Activated CD4-positive, alpha-beta T cell treated with anti-CD3 and anti-CD28 coated beads, Interleukin-2, amount 50 U/mL, for 24 hours (primary cell): ENCODE data around the gene SPATC1L.
"Not testable (repeated sequence)": the region's sequence is repeated elsewhere in the genome, so short reads cannot be mapped to it uniquely, and the experiment has no call there.

Source experiments
- DNase-seq, 2 donors: peaks; one replicate each; pipeline ENCODE4 v3.0.0-alpha.2; 2020; ENCODE audit warnings: low read depth in 1 of 2, low spot score in 1 of 2

The SPATC1L gene

GRCh38 chr21:46184625-46185555 is 631 bp upstream of the SPATC1L start:
- peak; percentile 32 to 62 for DNase-seq

GRCh38 chr21:46183337-46183909 is 836 bp downstream of the SPATC1L start:
- DNase-seq, result not testable (repeated sequence)

DNA sequence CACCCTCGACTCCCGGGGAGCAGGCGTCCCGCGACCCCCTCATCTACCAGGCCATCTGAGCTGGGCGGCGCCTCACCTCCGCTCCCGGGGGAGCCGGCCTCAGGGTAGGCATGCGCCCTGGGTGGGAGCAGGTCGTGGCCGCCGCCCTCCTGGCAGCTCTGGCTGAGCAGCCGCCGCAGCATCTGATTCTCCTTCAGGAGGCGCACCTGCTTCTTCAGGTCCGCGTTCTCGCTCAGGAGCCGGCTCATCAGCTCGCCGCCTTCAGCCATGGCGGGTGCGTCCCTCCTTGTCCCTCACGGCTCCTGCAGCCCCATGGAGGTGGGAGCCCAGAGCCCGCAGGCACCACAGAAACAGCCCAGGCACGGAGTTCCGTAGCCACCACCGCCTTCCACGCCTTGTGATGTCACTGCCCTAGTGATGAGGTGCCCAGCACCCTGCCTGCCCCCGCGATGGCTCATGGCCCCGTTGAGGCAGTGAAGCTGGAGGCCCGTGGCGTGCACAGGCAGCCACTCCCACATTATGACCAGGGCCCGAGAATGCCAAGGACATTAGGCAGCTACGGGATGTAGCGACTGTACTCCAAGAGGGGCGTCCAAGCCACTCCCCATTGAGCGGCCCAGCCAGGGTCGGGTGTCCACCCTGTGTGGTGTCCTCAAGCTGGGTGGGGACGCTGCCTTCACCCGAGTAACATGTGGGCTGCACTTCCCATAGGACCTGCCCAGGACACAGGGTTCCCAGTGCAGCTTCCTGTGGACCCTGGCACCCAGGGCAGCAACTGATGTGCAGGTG is 1.5 kb downstream of the SPATC1L start:
- no peak for DNase-seq

DNA sequence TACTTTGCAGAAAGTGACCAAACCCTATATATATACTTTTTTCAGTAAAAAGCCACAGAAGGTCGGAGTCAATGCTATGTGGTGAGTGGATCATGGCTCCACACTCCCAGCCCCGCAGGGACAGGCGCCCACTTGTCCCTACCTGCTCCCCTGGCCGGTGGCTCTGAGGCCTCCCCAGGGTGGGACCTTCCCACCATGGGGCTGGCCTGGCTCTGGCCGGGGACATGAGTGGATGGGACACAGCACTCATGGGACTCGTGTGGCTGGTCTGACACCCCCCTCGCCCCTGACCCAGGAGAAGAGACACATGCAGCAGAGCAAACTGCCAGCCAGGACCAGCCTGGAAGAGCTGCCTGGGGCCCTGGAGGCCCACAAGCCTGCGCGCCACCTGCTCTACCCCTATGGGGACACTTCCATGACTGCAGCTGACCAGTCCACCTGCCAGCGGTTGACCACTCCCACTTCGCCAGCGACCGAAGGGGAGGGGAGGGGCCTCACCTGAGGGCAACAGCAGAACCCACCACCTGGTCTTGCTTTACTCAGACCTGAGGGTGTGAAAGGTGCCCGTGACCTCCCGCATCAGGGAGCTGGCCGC is 2.2 kb downstream of the SPATC1L start:
- DNase-seq, result no peak

DNA sequence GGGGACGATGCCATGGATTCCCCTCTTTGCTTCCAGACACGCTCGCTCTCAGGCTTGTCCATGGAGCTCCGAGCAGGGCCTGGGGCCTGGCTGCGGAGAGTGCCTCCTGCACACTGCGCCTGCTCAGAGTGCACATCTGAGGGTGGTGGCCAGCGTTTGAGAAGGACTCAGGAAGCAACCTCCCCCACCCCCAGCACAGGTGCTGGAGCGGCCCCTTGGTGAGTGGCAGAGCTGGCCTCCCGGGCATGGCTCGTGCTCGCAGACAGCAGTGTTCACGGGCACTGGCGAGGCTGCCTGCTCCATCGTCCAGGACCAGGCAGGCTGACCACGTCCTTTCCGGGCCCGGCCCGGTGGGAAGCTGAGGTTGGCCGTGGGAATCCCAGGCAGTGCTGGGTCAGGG is 2.8 kb downstream of the SPATC1L start:
- DNase-seq, result no peak

DNA sequence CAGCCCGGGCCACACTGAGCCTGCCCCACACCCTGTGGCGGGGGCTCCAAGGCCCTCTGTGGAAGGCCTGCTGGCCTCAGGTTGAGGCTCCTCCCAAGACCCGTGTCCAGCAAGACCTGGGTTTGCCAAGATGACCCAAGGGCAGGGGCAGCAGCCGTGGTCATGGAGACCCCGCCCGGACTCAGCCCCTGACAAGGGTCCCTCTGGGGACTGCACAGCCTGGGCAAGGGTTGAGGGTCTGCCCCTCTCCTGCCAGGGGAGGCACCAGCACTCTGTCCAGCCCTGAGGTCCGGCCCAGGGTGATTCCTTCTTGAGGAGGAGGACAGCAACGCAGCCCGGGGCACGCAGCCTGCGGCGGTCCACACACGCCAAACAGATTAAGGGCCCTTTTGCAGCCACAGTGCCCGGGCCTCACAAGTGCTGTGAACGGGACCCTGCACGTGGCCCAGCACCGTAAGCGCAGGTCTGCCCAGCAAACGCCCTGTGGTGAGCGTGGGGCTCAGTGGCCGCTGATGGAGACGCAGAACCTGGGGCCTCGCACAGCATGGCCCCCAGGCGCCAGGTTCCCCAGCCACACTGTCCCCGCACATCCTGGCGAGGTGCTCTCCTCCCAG is 3.4 kb downstream of the SPATC1L start:
- no peak for DNase-seq

GRCh38 chr21:46180079-46180722 is 4.1 kb downstream of the SPATC1L start:
- no peak for DNase-seq

GRCh38 chr21:46179708-46180078 is 4.6 kb downstream of the SPATC1L start:
- no peak for DNase-seq

GRCh38 chr21:46178961-46179360 is 5.3 kb downstream of the SPATC1L start:
- DNase-seq, result no peak

DNA sequence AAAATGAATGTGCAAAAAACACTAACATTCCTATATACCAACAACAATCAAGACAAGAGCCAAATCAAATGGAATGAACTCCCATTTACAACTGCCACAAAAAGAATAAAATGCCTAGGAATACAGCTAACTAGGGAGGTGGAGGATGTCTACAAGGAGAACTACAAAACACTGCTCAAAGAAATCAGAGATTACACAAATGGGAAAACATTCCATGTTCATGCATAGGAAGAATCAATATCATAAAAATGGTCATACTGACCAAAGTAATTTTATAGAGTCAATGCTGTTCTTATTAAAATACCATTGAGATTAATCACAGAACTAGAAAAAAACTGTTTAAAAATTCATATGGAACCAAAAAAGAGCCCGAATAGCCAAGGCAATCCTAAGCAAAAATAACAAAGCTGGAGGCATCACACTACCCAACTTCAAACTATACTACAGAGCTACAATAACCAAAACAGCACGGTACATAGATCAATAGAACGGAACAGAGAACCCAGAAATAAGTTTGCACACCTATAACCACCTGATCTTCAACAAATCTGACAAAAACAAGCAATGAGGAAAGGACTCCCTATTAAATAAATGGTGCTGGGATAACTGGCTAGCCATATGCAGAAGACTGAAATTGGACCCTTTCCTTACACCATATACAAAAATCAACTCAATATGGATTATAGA is 7.7 kb downstream of the SPATC1L start:
- not testable (repeated sequence) for DNase-seq

DNA sequence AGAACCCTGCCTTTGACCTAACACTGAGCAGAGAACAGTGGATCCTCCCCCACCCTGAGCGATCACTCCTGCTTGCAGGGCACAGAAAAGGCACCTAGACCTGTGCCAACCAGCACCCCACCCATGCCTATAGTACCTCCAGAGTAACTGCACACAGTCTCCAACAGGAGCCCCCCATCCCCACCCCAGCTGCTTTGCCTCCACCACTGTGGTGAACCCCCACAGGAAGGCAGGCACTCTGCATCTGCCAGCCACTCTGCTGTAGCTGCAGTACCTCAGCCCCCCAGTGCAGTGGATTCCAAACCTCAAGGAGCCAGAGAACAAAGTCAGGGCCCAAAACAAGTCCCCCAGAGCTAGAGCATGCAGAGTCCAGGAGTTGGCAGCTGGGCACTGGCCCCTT is 10.7 kb downstream of the SPATC1L start:
- no peak for DNase-seq

GRCh38 chr21:46172863-46173528 is 11.3 kb downstream of the SPATC1L start:
- DNase-seq, result no peak

DNA sequence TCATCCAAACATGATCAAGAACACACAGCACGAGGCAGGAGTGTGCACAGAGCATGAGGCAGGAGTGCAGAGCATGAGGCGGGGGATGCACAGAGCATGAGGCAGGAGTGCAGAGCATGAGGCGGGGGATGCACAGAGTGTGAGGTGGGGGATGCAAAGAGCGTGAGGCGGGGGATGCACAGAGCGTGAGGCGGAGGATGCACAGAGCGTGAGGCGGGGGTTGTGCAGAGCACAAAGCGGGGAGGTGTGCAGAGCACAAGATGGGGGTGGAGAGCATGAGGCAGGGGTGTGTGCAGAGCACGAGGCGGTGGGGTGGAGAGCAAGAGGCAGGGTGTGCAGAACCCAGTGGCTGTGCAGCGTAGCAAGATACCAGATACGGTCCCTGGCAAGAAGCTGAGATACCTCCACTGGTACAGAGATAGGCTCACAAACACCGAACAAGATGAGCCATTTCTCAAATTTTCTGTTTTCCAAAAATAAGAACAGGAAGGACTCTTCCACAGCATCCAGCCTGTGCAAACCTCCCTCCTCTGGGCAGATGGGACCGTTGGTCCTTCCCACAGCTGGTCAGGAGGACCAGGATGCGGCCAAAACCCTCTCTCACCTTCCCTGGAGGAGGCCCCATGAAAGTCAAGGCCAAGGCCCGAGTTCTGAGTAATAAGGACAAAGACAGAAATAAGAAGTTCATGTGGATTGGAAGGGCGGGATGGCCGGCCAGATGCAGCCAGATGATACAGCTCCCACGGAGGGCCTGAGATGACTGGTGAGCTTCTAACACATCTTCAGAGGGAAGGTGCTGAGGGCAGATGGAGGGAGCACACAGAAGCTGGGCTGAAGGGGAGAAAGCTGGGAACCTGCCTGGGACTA is 12.0 kb downstream of the SPATC1L start:
- DNase-seq, result no peak

GRCh38 chr21:46171585-46171984 is 12.7 kb downstream of the SPATC1L start:
- DNase-seq, result no peak

- not testable (repeated sequence) for DNase-seq
Measured at GRCh38 chr21:46170436-46171193, 13.6 kb downstream of the SPATC1L start.

GRCh38 chr21:46168659-46169386 is 15.4 kb downstream of the SPATC1L start:
- no peak for DNase-seq

- DNase-seq, result no peak
Measured at GRCh38 chr21:46168238-46168637, 16.0 kb downstream of the SPATC1L start.
